Measurements from ENCODE around the gene MYRIP. TPM values are rescaled to one million over a fixed set of nuclear protein-coding genes. Genes with fewer than 3 reads are reported as not detected.

The MYRIP gene
- total and polyA plus RNA-seq, 3 donors from 2014 or later: 2.4 to 5.8 (median 4.8) TPM

GRCh38 chr3:39980781-39981180 lies 171.4 kb downstream of the MYRIP start:
- intact Hi-C loops (cut with DNase I; ENCODE audit: low total_unique reads): no loop called here

GRCh38 chr3:39981547-39982184 lies 172.3 kb downstream of the MYRIP start:
- Histone ChIP-seq H3K9me3 (no peaks in the 10 kb centered on the region), H3K4me1 (no peaks in the 10 kb centered on the region), H3K27me3 (no peaks in the 10 kb centered on the region), H3K36me3 (ENCODE audit: low read depth, missing control alignments) (no peaks in the 10 kb centered on the region), H3K27ac (no peak overlapping the region), H3K4me3 (no peak overlapping the region)
- TF ChIP-seq CTCF (IDR thresholded peaks at IDR 0.05): no peak
- TF ChIP-seq POLR2A (IDR thresholded peaks at IDR 0.05): no peak
- intact Hi-C loops (cut with DNase I; ENCODE audit: low total_unique reads): no loop called here
- 44 to 61% methylated on average over 1 of the region's 1 CpG for WGBS, 2 donors
- DNase-seq: no peak

More at GRCh38 chr3:39980781-39981180, 171.4 kb downstream of the MYRIP start:
- TF ChIP-seq POLR2A (IDR thresholded peaks at IDR 0.05) (no peak), CTCF (IDR thresholded peaks at IDR 0.05) (no peak)
- no peak overlapping the region for H3K27ac ChIP-seq
- WGBS, 2 donors: 72 to 81% methylated on average over 3 of the region's 3 CpGs
- no peaks in the 10 kb centered on the region for H3K36me3 ChIP-seq (ENCODE audit: low read depth, missing control alignments)
- H3K9me3 ChIP-seq: no peaks in the 10 kb centered on the region
- no peaks in the 10 kb centered on the region for H3K27me3 ChIP-seq
- DNase-seq: no peak
- no peaks in the 10 kb centered on the region for H3K4me1 ChIP-seq
- H3K4me3 ChIP-seq: no peak overlapping the region

GRCh38 chr3:39982665-39983357 lies 173.4 kb downstream of the MYRIP start:
- no peaks in the 10 kb centered on the region for H3K4me1 ChIP-seq
- H3K9me3 ChIP-seq: no peaks in the 10 kb centered on the region
- H3K27me3 ChIP-seq: no peaks in the 10 kb centered on the region
- DNase-seq: no peak
- intact Hi-C loops (cut with DNase I; ENCODE audit: low total_unique reads): no loop called here
- no peak overlapping the region for H3K4me3 ChIP-seq
- no peaks in the 10 kb centered on the region for H3K36me3 ChIP-seq (ENCODE audit: low read depth, missing control alignments)
- no peak for TF ChIP-seq CTCF (IDR thresholded peaks at IDR 0.05)
- no peak for TF ChIP-seq POLR2A (IDR thresholded peaks at IDR 0.05)
- H3K27ac ChIP-seq: no peak overlapping the region
- WGBS, 2 donors: 81 to 87% methylated on average over 7 of the region's 7 CpGs

GRCh38 chr3:39989746-39990145 lies 180.3 kb downstream of the MYRIP start:
- 61 to 87% methylated on average over 3 of the region's 3 CpGs for WGBS, 2 donors
- H3K36me3 ChIP-seq (ENCODE audit: low read depth, missing control alignments): no peaks in the 10 kb centered on the region
- intact Hi-C loops (cut with DNase I; ENCODE audit: low total_unique reads): no loop called here

More at GRCh38 chr3:39989746-39990145, 180.3 kb downstream of the MYRIP start:
- Histone ChIP-seq H3K27ac (no peak overlapping the region), H3K4me3 (no peak overlapping the region), H3K4me1 (no peaks in the 10 kb centered on the region), H3K27me3 (no peaks in the 10 kb centered on the region), H3K9me3 (no peaks in the 10 kb centered on the region)
- TF ChIP-seq CTCF (IDR thresholded peaks at IDR 0.05) (no peak), POLR2A (IDR thresholded peaks at IDR 0.05) (no peak)
- no peak for DNase-seq

Measured in testis (tissue), 3 donors.